Measurements from ENCODE around the gene POLN.
"Not testable (repeated sequence)": the region's sequence is repeated elsewhere in the genome, so short reads cannot be mapped to it uniquely, and the experiment has no call there.

POLN gene

DNA sequence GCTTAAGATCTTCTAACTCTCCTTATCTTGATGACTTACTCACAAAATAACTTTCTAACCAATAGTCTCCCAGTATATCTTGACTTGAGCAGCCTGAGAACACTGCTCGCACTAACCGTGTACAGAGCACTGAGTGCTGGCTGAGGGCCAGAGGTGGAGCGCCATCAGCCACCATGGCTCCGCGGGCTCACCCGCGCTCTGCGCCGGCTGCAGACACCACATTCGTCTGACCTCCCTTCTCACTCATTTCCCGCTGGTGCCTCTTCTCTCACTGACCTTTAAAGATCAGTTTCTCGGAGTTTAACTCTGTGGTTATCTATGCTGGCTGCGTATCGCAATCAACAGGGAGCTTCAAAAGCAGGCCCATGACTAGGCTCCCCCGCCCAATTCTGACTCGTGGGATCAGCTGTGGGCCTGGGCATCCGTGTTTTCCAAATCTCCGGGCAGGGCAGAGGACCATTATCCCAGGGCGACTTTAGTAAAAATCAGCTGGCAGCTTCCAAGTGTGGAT lies 78.6 kb downstream of the POLN start:
- ChIA-PET POLR2A (no interaction called here), CTCF (interaction anchor here (1.3 kb wide), 1 partner anchor 31 kb away, joined by 3 read pairs; no protein-coding TSS in a partner anchor)
- DNase-seq (ENCODE audit: extremely low spot score) = no peak
- TF ChIP-seq, protein P1, sequence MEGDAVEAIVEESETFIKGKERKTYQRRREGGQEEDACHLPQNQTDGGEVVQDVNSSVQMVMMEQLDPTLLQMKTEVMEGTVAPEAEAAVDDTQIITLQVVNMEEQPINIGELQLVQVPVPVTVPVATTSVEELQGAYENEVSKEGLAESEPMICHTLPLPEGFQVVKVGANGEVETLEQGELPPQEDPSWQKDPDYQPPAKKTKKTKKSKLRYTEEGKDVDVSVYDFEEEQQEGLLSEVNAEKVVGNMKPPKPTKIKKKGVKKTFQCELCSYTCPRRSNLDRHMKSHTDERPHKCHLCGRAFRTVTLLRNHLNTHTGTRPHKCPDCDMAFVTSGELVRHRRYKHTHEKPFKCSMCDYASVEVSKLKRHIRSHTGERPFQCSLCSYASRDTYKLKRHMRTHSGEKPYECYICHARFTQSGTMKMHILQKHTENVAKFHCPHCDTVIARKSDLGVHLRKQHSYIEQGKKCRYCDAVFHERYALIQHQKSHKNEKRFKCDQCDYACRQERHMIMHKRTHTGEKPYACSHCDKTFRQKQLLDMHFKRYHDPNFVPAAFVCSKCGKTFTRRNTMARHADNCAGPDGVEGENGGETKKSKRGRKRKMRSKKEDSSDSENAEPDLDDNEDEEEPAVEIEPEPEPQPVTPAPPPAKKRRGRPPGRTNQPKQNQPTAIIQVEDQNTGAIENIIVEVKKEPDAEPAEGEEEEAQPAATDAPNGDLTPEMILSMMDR (IDR thresholded peaks at IDR 0.05; ENCODE audit: control extremely low read depth, extremely low read depth, low read depth, missing control alignments) = no peak

DNA sequence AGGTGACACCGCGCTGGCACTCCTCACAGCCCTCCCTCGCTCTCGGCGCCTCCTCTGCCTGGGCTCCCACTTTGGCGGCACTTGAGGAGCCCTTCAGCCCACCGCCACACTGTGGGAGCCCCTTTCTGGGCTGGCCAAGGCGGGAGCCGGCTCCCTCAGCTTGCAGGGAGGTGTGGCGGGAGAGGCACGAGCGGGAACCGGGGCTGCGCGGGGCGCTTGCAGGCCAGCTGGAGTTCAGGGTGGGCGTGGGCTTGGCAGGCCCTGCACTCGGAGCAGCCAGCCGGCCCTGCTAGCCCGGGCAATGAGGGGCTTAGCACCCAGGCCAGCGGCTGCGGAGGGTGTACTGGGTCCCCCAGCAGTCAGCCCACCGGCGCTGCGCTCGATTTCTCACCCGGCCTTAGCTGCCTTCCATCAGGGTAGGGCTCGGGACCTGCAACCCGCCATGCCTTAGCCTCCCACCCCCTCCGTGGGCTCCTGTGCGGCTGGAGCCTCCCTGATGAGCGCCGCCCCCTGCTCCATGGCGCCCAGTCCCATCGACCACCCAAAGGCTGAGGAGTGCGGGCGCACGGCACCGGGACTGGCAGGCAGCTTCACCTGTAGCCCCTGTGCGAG lies 80.7 kb downstream of the POLN start:
- POLR2A ChIA-PET; DNase-seq (ENCODE audit: extremely low spot score); CTCF ChIA-PET: not testable (repeated sequence)

DNA sequence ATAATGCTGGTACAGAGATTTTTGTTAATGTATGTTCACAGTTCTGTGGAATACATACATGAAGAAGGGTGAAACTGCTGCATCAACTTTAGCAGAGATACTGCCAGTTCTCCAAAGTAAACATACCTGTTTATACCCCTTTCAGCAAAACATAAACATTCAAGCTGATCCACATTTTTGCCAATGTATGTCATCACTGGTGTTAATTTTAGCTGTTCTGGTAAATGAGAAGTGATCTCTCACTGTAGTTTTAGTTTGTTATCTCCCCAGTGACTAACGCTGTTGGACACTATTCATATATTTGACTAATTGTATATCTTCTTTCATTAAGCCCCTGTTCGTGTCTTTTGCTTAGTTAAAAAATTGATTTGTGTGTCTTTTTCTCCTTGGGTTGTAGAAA lies 82.0 kb downstream of the POLN start:
- ChIA-PET CTCF (interaction anchor here (1.0 kb wide), 1 partner anchor 9 kb away, joined by 5 read pairs; no protein-coding TSS in a partner anchor), POLR2A (no interaction called here)
- TF ChIP-seq, protein P1 (IDR thresholded peaks at IDR 0.05; ENCODE audit: control extremely low read depth, extremely low read depth, low read depth, missing control alignments) = no peak
- no peak for DNase-seq (ENCODE audit: extremely low spot score)

DNA sequence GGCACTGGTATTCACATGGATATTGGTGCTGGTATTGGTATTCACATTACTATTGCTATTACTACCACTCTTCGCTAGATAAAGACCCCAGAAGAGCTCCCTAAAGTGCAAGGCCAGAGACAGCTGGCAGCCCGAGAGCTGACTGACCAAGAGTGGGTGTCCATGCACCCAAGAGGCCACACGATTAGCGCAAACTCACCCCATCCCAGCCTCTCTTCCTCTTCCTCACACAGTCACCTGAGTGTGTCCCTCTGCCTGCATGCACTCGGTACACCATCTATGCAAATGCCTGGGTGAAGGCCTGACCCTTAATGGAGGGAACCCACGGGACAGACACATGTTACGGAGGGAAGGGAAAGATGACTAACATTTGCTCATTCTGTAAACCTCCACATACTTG lies 86.7 kb downstream of the POLN start:
- TF ChIP-seq, protein P1 (IDR thresholded peaks at IDR 0.05; ENCODE audit: control extremely low read depth, extremely low read depth, low read depth, missing control alignments) = no peak
- DNase-seq (ENCODE audit: extremely low spot score) = no peak
- CTCF ChIA-PET = no interaction called here
- POLR2A ChIA-PET = no interaction called here

DNA sequence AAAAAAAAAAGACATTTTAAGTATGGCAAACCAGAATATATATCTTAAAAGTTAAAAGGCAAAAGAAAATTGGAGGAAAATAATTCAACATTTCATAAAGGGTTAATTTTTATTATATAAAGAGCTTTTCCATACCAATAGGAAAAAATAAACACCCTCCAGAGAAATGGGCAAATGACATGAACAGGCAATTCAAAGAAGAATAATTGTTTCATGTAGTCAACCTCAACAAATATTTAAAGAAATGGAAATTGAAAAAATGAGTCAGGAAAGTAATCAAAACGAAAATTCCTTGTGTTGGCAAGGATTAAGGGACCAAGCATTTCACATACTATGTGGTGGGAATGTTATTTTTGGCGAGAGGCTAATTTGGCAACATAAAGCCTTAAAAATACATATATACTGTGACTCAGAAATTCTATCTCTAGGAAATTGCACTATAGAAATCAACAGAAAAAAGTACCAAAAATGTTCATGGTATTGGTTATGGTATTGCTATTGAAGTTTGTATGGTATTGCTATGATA lies 87.6 kb downstream of the POLN start:
- TF ChIP-seq, protein P1 (IDR thresholded peaks at IDR 0.05; ENCODE audit: control extremely low read depth, extremely low read depth, low read depth, missing control alignments) = no peak
- no peak for DNase-seq (ENCODE audit: extremely low spot score)
- ChIA-PET POLR2A (no interaction called here), CTCF (no interaction called here)

DNA sequence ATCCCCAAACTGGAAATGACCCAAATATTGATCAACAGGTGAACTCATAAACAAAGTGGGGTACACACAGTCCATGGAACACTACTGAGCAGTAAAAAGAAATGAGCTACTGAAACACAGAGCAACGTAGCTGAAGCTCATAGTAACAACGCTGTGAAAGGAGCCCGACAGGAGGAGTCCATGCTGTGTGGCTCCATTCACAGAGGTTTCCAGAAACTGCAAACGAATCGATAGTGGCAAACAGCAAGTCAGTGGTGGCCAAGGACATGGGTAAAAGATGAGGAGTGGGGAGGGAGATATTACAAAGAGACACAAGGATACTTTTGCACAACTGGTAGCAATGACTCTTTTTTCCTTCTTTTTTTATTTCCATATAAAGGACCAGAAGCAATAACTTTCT lies 90.4 kb downstream of the POLN start:
- no peak for DNase-seq (ENCODE audit: extremely low spot score)
- ChIA-PET POLR2A (no interaction called here), CTCF (interaction anchor here (0.8 to 3.2 kb wide), 3 partner anchors 10 to 21 kb away, joined by 3 to 13 read pairs (median 5); no protein-coding TSS in a partner anchor)
- TF ChIP-seq, protein P1 (IDR thresholded peaks at IDR 0.05; ENCODE audit: control extremely low read depth, extremely low read depth, low read depth, missing control alignments) = no peak

DNA sequence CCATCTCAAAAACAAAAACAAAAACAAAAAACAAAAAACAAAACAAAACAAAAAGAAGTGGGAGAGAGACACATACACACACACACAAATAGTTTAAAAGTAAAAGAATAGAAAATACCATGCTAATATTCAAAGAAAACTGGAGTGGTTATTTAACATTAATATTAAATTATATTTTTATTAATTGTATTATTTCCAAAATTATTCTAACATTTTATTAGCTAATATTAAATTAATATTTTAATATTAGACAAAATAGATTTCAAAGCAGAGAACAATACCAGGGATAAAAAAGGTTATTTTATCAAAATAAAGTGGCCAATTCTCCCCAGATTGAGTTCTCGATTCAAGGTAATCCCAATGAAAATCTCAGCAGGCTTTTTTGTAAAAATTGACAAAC lies 91.8 kb downstream of the POLN start:
- ChIA-PET CTCF (interaction anchor here (1.6 kb wide), 1 partner anchor 12 kb away, joined by 5 read pairs; no protein-coding TSS in a partner anchor), POLR2A (no interaction called here)
- no peak for DNase-seq (ENCODE audit: extremely low spot score)
- TF ChIP-seq, protein P1 (IDR thresholded peaks at IDR 0.05; ENCODE audit: control extremely low read depth, extremely low read depth, low read depth, missing control alignments) = no peak
